HG03439 (cell line): ENCODE results near the gene NELL1.
"Not testable (repeated sequence)": the region's sequence is repeated elsewhere in the genome, so short reads cannot be mapped to it uniquely, and the experiment has no call there.

Experiments used
- ATAC-seq: cut with Tn5 transposase; IDR thresholded peaks from one replicate; pipeline ENCODE4 v1.9.1; 2021; ENCODE audit warnings: mild to moderate bottlenecking, moderate library complexity; ENCODE audit not compliant: unreplicated experiment

NELL1 gene

DNA sequence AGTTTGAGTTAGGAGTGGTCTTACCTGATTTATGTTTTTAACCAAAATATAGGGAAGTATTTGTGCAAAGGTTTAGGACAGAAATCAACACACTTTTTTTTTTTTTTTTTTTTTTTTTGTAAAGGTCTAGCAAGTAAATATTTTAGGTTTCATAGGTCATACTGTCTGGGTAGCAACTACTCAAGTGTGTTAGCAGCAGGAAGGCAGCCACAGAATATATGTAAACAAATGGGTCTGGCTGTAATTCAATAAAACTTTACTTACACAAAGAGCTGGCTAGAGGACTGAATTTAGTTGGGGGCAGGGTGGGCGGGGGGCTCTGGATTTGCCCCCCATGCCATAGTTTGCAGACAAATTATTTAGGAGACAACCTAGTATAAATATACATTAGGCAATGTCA is 510.4 kb downstream of the NELL1 start:
- no peak for ATAC-seq

DNA sequence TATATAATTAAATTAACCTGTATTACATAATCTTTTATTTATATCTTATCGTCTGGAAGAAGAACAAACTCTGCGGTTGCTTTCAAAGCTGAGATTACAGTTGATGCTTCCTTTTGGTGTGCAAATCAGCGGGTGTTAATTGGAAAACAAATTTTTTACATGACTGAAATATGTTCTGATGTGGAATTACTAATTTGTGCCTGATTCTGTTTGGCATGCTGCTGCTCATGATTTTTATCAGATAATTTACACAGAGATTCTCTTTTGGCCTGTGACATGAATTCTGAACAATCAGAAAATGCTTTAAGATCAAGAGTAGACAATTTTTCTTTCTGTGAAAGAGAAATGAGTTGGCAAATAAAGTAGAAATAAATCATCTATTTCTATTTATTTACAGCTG is 510.8 kb downstream of the NELL1 start:
- no peak for ATAC-seq

DNA sequence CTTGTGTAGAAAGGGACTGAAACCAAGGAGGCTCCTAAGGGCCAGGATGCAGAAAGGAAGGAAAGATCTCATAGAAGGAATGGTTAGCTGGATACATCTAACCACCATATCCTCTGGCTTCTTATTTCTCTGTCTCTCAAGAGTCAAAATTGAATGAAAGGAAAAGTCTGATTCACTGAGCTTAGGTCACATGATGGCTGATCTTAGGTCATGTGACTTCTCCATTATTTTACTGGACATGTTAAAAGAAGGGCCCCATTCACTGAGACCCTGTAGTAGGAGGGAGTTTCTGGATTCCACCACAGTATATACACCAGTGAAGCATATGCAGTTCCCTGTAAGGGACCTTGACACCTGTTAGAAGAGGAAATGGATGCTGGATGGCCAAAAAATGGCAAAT is 516.6 kb downstream of the NELL1 start:
- ATAC-seq = no peak

DNA sequence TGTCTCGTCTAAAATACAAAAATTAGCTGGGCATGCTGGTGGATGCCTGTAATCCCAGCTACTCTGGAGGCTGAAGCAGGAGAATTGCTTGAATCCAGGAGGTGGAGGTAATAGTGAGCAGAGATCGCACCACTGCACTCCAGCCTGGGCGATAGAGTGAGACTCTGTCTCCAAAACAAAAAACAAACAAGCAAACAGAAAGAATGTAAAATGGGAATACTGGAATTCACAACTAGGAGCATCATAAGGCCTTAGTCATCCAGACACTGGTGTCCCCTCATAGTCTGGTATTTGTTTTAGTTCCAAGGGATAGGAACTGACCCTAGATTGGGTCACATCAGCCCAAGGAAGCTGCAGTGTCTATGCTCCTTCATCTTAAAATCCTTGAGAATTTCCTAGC is 520.8 kb downstream of the NELL1 start:
- ATAC-seq = no peak

DNA sequence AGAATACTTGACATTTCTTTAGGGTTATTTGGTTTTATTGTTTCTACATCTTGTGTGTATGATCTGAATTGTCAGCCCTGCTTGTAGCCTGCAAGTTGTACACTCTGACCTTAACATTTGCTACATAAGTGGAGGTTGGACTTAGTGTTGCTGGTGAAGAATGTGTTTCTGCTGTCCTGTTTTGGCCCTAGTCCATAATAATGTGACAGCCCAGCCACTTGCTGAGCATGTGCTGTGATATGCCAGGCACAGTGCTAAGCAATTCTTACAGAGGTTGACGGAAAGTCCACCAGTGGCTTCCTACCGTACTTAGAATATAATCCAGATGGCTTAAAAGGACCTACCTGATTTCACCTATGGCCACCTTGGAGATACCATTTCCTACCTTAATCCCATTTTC is 526.6 kb downstream of the NELL1 start:
- no peak for ATAC-seq

DNA sequence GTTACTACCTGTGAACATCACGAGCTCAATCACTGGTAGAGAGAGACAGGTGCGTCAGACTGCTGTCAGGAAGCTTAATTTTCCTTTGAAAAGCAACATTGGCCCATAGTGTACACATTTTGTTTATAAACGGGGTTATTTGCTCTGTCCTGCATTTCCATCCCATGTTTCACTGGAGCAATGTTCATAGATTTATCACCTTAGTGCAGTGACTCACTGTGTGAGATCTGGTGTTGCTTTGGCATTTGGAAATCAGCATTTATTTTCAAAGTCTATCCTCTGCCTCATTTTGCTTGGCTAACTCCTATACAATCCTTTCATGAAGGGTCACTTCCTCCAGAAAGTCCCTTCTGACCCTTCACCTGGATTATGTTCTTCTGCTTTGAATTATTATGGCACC is 529.1 kb downstream of the NELL1 start:
- no peak for ATAC-seq

DNA sequence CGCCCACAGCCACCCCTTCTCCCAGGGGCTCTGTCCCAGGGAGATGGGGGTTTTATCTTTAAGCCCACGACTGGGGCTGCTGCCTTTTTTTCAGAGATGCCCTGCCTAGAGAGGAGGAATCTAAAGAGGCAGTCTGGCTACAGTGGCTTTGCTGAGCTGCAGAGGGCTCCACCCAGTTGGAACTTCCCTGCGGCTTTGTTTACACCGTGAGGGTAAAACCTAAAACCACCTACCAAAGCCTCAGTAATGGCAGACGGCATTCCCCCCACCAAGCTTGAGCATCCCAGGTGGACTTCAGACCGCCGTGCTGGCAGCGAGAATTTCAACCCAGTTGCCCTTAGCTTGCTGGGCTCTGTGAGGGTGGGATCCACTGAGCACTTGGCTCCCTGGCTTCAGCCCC is 535.8 kb downstream of the NELL1 start:
- no peak for ATAC-seq

DNA sequence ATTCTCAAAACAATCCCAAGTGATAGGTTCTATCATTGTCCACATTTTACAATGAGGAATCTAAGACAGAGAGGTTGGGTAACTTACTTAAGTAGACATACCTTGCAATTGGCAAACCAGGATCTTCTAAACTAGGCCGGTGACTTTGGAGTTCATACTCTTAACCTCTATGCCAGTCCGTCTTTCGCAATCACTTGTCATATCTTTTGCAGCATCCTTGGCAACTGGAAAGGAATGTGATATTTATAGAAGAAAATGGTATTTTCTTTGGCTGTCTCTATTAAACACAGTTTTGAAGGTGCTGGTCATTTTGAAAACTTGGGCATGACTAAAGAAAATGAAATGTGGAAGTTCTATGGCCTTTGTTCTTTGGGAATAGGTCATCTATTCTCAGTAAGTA is 556.5 kb downstream of the NELL1 start:
- ATAC-seq = no peak

DNA sequence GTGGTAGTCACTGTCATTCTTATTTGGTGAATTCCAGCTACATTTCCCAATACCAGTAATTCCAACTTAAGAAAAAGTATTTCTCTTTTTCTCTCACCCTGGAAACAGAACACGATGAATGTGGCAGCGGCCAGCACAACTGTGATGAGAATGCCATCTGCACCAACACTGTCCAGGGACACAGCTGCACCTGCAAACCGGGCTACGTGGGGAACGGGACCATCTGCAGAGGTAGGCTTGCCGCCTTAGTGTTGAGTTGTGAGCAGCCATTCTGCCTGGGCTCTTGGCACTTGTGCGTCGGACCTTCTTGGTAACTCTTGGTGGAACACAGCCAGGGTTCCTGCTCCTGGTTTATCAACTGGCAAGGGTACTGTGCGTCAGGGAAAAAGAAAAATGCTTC is 559.8 kb downstream of the NELL1 start:
- no peak for ATAC-seq

DNA sequence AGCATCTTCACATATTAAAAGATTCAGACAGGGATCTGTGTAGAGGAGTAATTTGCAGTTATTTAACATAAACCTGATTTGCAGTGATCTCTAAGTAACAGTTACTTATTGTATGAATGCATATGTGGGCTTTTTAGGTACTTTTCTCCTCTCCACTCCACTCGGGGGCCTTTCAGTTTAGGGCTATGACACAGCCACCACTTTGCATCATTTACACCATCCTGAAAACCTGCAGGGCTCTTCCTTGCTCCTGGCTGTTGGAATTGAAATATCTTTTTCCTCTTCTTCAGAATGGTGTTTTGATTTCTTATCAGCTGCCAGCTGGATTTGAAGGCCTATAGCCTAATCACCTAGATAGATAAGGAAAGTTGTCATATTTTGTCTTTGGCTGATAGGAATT is 580.8 kb downstream of the NELL1 start:
- ATAC-seq = no peak

DNA sequence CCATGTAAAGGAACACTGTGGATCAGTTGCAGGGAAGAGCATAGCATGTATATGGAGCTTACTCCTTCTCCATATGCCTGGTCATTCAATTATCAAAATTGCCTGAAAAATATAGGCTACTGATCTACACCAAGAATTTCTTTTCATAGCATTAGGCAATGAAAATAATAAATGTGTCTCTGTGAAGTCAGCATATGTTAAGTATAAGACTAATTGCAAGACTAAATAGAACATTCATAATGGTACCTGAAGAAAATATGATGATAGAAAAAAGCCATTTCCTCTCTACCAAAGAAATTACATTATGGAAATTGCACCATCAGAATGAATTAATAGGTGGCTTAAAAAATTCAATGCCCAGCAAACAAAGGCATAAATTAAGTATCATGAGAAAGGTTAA is 584.7 kb downstream of the NELL1 start:
- ATAC-seq = no peak

DNA sequence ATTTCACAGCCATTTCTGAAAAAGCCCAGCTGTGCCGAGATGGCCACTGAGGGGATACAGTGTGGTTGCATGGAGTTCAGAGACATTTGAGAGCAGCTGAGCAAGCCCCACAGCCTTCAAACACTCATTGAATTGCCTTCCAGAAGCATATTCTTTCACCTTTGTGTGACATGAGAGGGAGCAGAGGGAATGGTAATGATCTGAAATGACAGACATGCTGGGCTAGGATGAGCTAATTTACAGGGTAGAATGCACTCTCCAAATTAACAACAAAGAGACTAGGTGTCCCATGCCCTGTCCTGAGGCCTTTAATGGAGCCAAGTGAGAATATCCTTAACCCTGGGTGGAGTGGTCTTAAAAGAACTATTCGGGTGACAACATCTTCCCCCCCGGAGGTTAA is 585.4 kb downstream of the NELL1 start:
- no peak for ATAC-seq

DNA sequence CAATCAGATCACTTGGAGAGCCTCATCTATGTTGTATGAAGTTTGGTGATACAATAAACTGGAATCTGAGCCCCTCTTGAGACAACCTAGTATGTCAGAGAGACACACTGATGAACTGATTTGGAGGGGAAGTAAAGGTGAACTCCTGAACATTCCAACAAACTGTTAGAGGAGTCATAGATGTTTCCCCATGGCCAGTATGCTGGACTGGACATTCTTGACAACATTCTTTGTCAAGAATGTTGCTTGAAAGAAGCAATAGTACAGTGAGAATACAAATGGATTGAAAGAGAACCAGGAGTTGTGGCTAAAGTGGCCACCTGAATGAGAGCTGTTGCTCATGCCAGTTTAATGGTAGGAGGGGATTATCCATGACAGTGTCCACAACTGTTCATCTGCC is 588.1 kb downstream of the NELL1 start:
- no peak for ATAC-seq

DNA sequence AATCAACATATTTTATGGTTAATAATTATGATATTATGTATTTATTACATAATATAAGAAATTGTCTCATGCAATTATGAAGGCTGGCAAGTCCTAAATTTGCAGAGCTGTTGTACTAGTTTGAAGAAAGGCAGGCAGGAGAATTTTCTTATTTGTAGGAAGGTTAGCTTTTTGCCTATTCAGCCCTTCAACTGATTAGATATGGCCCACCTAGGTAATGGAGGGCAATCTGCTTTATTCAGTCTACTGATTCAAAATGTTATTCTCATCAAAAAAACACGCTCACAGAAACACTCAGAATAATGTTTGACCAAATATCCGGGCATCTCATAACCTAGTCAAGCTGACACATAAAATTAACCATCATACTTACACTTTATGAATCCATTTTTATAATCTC is 589.0 kb downstream of the NELL1 start:
- ATAC-seq = no peak

DNA sequence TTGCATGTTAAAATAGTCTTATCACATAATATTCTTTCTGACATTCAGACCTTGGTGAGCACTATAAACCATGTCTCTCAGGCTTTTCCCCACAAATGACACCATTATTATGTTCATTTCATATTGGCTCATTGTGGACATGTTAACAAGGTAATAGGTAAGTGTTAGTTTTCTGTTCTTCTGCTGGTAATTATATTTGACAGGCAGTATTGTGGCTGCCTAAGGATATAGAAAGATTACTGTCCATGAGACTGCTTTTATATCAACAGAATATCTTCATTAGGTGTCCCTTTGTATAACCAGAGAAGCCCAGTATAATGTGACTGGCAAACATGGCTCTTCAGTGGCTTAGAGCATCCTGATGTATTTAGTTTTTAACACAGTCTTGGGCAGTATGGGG is 590.7 kb downstream of the NELL1 start:
- ATAC-seq = no peak

DNA sequence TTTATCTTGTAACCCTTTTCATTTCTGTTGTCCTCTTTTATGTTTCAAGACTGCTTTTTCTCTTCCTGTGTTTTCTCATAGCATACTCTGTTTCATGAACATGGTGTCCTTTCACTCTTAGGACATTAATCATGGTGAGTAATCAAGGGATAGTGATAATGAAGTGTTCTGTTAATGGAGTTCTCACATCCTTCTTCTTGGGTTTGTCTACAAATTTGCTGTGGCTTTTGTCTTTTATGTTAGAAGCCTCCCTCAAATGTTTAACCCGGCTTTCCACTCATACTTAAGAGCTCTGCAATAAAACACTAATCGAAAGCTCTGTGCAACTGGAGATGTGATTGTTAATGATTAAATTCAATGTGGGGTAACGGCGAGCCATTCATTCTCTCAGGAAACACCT is 593.6 kb downstream of the NELL1 start:
- ATAC-seq = no peak

DNA sequence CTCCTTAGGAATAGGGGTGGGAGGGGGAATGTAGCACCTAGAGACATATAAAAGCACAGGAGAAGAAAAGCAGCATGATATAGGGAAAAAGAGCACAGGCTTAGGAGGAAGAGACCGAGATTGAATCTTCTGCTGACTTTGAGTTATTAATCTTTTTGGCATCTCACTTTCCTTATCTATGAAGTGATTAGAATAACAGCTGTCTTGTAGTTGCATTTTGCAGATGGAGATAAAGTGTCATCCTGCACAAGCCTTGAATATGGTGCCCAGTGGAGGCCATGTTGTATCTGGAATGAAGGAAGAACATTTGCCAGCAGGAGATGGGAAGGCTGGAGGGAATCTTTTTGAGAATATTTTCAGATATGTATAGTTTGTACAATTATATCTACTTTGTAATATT is 594.7 kb downstream of the NELL1 start:
- ATAC-seq = no peak

DNA sequence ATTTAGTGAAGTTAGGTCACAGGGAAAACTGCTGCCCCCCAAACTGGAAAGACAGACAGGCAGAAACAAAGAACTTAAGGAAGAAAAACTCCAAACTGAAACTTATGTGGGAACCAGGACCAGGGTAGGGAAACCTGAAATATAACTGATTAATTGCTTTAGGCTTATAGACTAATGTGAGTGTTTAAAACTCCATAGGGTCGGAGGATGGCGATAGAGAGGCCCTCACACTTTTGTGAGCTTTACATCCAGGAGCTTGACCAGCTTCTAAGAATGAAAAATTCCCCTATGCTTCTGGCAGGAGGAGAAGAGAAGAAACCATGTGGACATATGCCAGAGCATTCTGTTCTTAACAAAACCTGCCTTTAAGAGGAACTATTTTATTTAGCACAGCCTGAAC is 598.6 kb downstream of the NELL1 start:
- ATAC-seq = no peak

DNA sequence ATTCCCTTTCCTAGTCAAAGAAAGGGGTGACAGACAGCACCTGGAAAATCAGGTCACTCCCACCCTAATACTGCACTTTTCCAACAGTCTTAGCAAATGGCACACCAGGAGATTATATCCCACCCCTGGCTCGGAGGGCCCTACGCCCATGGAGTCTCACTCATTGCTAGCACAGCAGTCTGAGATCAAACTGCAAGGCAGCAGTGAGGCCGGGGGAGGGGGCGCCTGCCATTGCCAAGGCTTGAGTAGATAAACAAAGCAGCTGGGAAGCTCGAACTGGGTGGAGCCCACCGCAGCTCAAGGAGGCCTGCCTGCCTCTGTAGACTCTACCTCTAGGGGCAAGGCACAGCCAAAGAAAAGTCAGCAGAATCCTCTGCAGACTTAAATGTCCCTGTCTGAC is 602.8 kb downstream of the NELL1 start:
- ATAC-seq = not testable (repeated sequence)

DNA sequence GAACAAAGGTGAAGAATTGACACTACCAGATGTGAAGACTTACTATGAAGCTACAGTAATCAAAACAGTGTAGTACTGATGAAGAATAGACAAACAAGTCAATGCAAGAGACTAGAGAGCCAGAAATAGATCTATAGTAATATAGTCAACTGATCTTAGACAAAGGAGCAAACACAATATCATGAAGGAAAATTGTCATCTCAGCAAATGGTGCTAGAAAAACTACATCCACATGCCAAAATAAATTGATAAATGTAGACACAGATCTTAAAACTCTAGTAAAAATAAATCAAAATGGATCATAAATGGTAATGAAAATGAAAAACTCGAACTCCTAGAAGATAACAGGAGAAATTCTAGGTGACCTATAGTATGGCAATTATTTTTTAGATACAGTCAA is 609.5 kb downstream of the NELL1 start:
- ATAC-seq = no peak

DNA sequence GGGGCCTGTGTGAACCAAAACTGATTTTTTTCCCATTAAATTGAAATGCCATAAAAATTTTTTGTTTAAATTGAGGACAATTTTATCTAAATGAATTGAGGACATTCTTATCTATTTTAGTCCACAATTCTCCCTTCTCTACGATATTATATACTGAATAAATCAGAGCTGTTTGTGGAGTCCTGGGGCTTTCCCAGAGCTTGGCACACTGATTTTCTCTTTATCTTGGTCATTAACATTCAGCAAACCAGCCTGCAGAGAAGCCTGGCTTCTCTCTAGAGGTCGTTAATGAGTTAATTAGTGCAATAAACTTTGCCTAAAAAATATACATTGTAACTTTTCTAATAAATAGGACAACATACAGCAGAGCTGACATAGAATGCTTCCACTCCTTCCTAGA is 615.7 kb downstream of the NELL1 start:
- no peak for ATAC-seq

DNA sequence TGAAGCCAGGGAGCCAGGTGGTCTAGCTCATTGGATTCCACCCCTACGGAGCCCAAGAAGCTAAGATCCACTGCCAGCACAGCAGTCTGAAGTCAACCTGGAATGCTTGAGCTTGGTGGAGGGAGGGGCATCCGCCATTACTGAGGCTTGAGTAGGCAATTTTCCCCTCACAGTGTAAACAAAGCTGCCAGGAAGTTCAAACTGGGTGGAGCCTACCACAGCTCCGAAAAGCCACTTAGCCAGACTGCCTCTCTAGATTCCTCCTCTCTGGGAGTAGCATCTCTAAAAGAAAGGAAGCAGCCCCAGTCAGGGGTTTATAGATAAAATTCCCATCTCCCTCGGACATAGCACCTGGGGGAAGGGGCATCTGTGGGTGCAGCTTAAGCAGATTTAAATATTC is 620.3 kb downstream of the NELL1 start:
- no peak for ATAC-seq

DNA sequence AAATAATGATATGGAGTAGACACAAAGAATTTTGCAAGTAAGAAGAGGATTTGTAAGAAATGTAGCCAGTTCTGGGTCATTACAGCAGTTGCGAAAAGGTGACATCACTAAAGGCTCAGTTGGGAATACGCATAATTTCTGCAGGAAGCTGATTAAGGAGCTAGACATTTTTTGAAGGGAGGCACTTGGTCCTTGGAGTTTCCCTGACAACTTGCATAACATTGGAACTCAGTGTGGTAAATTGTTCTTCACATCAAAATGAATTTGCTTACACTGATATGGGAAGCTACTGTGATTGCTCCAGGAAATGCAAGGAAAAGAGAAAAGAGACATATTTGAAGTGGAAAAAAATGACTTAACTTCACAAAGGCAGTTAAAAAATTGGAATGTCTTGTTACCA is 626.1 kb downstream of the NELL1 start:
- ATAC-seq = no peak

DNA sequence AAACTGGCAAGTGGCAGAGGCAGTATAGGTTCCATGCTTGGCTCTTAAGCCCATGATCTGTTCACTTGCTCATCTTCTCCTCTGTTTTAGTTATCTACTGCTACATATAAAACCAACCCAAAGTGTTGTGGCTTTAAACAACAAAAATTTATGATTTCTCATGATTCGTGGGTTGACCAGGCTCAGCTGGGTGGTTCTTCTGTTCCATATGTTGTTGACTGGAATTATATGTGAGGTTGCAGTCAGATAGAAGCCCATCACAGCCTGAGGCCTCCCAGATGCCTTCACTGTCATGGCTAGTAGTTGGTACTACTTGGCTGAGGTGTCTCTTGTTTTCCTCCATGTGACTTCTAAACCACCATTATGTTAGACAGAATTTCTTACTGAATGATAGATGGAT is 632.6 kb downstream of the NELL1 start:
- ATAC-seq = no peak
